ENCODE results near the gene B4GALT2.

Gene B4GALT2

GRCh38 chr1:44034976-44035716, 56.1 kb downstream of the B4GALT2 start:
- Histone ChIP-seq H4K8ac (ENCODE audit: low read length) (peak overlapping the region; percentile 8), H3K27me3 (ENCODE audit: control insufficient read depth in 1 of 2, insufficient read depth in 1 of 2, low read length in 2 of 2) (no peaks in the 10 kb centered on the region), H2BK12ac (ENCODE audit: low read length in 2 of 2) (peak overlapping the region; percentile 37 to 92), H3K14ac (ENCODE audit: low read length in 2 of 2) (peak overlapping the region in 1 of 2 experiments; percentile 62), H2AK5ac (ENCODE audit: low read length, severe bottlenecking) (no peak overlapping the region), H3K18ac (ENCODE audit: low read depth in 1 of 2, low read length in 2 of 2) (no peak overlapping the region), H3K4me3 (ENCODE audit: insufficient read depth in 1 of 2, low read depth in 1 of 2, low read length in 2 of 2) (no peak overlapping the region), H3K9me3 (ENCODE audit: control insufficient read depth, low read length) (no peaks in the 10 kb centered on the region), H3K36me3 (ENCODE audit: control insufficient read depth in 1 of 2, insufficient read depth in 2 of 2, low read depth in 1 of 2, low read length in 2 of 2) (no peaks in the 10 kb centered on the region), H2BK5ac (ENCODE audit: low read depth, low read length, poor library complexity, severe bottlenecking) (no peak overlapping the region), H3K4ac (ENCODE audit: low read depth in 1 of 2, low read length in 2 of 2) (peak overlapping the region in 1 of 2 experiments; percentile 3), H3K23ac (ENCODE audit: low read length in 2 of 2) (no peak overlapping the region), H2BK120ac (ENCODE audit: low read depth, low read length) (no peak overlapping the region), H2BK15ac (ENCODE audit: low read depth, poor library complexity, severe bottlenecking) (peak overlapping the region; percentile 6), H3K9ac (ENCODE audit: low read length) (no peak overlapping the region), H3K4me2 (ENCODE audit: low read length, poor library complexity, severe bottlenecking) (no peak overlapping the region), H3K27ac (ENCODE audit: low read length, poor library complexity, severe bottlenecking) (no peak overlapping the region), H4K91ac (ENCODE audit: low read length) (peak overlapping the region; percentile 4), H3K4me1 (ENCODE audit: control insufficient read depth, insufficient read depth, low read depth, low read length) (peaks cover 13% of the 10 kb centered on the region), H2AFZ (ENCODE audit: low read depth, low read length) (no peak overlapping the region), H3K79me1 (replicated peaks; ENCODE audit: low read length, poor library complexity, severe bottlenecking) (no peaks in the 10 kb centered on the region)
- DNase-seq, result no peak
- 88% methylated on average over 10 of the region's 11 CpGs for WGBS

- peak overlapping the region; percentile 38 to 92 for H2BK12ac ChIP-seq (ENCODE audit: low read length in 2 of 2)
- H3K36me3 ChIP-seq (ENCODE audit: control insufficient read depth in 1 of 2, insufficient read depth in 2 of 2, low read depth in 1 of 2, low read length in 2 of 2), result no peaks in the 10 kb centered on the region
- H3K9ac ChIP-seq (ENCODE audit: low read length), result peak overlapping the region; percentile 51
- no peak overlapping the region for H2BK5ac ChIP-seq (ENCODE audit: low read depth, low read length, poor library complexity, severe bottlenecking)
- H3K18ac ChIP-seq (ENCODE audit: low read depth in 1 of 2, low read length in 2 of 2), result peak overlapping the region in 1 of 2 experiments; percentile 24
- no peaks in the 10 kb centered on the region for H3K9me3 ChIP-seq (ENCODE audit: control insufficient read depth, low read length)
- peak overlapping the region; percentile 82 for H2BK15ac ChIP-seq (ENCODE audit: low read depth, poor library complexity, severe bottlenecking)
- H3K79me1 ChIP-seq (replicated peaks; ENCODE audit: low read length, poor library complexity, severe bottlenecking), result no peaks in the 10 kb centered on the region
- no peak overlapping the region for H3K27ac ChIP-seq (ENCODE audit: low read length, poor library complexity, severe bottlenecking)
- H3K4ac ChIP-seq (ENCODE audit: low read depth in 1 of 2, low read length in 2 of 2), result no peak overlapping the region
- H2AK5ac ChIP-seq (ENCODE audit: low read length, severe bottlenecking), result peak overlapping the region; percentile 55
- H3K4me3 ChIP-seq (ENCODE audit: insufficient read depth in 1 of 2, low read depth in 1 of 2, low read length in 2 of 2), result no peak overlapping the region
- no peak overlapping the region for H4K8ac ChIP-seq (ENCODE audit: low read length)
- peak overlapping the region in 1 of 2 experiments; percentile 26 for H3K23ac ChIP-seq (ENCODE audit: low read length in 2 of 2)
- H3K27me3 ChIP-seq (ENCODE audit: control insufficient read depth in 1 of 2, insufficient read depth in 1 of 2, low read length in 2 of 2), result no peaks in the 10 kb centered on the region
- no peak overlapping the region for H2AFZ ChIP-seq (ENCODE audit: low read depth, low read length)
- peak overlapping the region in 1 of 2 experiments; percentile 20 for H3K14ac ChIP-seq (ENCODE audit: low read length in 2 of 2)
- H4K91ac ChIP-seq (ENCODE audit: low read length), result no peak overlapping the region
- no peak overlapping the region for H2BK120ac ChIP-seq (ENCODE audit: low read depth, low read length)
- H3K4me1 ChIP-seq (ENCODE audit: control insufficient read depth, insufficient read depth, low read depth, low read length), result peaks cover 13% of the 10 kb centered on the region
- no peak overlapping the region for H3K4me2 ChIP-seq (ENCODE audit: low read length, poor library complexity, severe bottlenecking)
- WGBS, result 63% methylated on average over 7 of the region's 8 CpGs
- no peak for DNase-seq
Measured at GRCh38 chr1:44035726-44036408, 56.9 kb downstream of the B4GALT2 start.

GRCh38 chr1:44036409-44037139, 57.6 kb downstream of the B4GALT2 start:
- H3K4me3 ChIP-seq (ENCODE audit: insufficient read depth in 1 of 2, low read depth in 1 of 2, low read length in 2 of 2), result no peak overlapping the region
- no peaks in the 10 kb centered on the region for H3K36me3 ChIP-seq (ENCODE audit: control insufficient read depth in 1 of 2, insufficient read depth in 2 of 2, low read depth in 1 of 2, low read length in 2 of 2)
- H3K4me2 ChIP-seq (ENCODE audit: low read length, poor library complexity, severe bottlenecking), result no peak overlapping the region
- DNase-seq, result peak; percentile 71
- 50% methylated on average over 5 of the region's 6 CpGs for WGBS
- no peak overlapping the region for H4K8ac ChIP-seq (ENCODE audit: low read length)
- H2BK15ac ChIP-seq (ENCODE audit: low read depth, poor library complexity, severe bottlenecking), result no peak overlapping the region
- no peak overlapping the region for H2BK5ac ChIP-seq (ENCODE audit: low read depth, low read length, poor library complexity, severe bottlenecking)
- H2AFZ ChIP-seq (ENCODE audit: low read depth, low read length), result peak overlapping the region; percentile 19
- no peak overlapping the region for H2AK5ac ChIP-seq (ENCODE audit: low read length, severe bottlenecking)
- no peaks in the 10 kb centered on the region for H3K9me3 ChIP-seq (ENCODE audit: control insufficient read depth, low read length)
- no peak overlapping the region for H3K27ac ChIP-seq (ENCODE audit: low read length, poor library complexity, severe bottlenecking)
- H3K23ac ChIP-seq (ENCODE audit: low read length in 2 of 2), result no peak overlapping the region
- no peak overlapping the region for H3K14ac ChIP-seq (ENCODE audit: low read length in 2 of 2)
- H2BK120ac ChIP-seq (ENCODE audit: low read depth, low read length), result no peak overlapping the region
- peaks cover 10% of the 10 kb centered on the region for H3K4me1 ChIP-seq (ENCODE audit: control insufficient read depth, insufficient read depth, low read depth, low read length)
- no peak overlapping the region for H3K4ac ChIP-seq (ENCODE audit: low read depth in 1 of 2, low read length in 2 of 2)
- no peaks in the 10 kb centered on the region for H3K27me3 ChIP-seq (ENCODE audit: control insufficient read depth in 1 of 2, insufficient read depth in 1 of 2, low read length in 2 of 2)
- no peak overlapping the region for H2BK12ac ChIP-seq (ENCODE audit: low read length in 2 of 2)
- no peak overlapping the region for H3K18ac ChIP-seq (ENCODE audit: low read depth in 1 of 2, low read length in 2 of 2)
- no peak overlapping the region for H4K91ac ChIP-seq (ENCODE audit: low read length)
- peak overlapping the region; percentile 51 for H3K9ac ChIP-seq (ENCODE audit: low read length)
- H3K79me1 ChIP-seq (replicated peaks; ENCODE audit: low read length, poor library complexity, severe bottlenecking), result no peaks in the 10 kb centered on the region

GRCh38 chr1:44037154-44037553, 58.1 kb downstream of the B4GALT2 start:
- H3K36me3 ChIP-seq (ENCODE audit: control insufficient read depth in 1 of 2, insufficient read depth in 2 of 2, low read depth in 1 of 2, low read length in 2 of 2), result no peaks in the 10 kb centered on the region
- H3K27me3 ChIP-seq (ENCODE audit: control insufficient read depth in 1 of 2, insufficient read depth in 1 of 2, low read length in 2 of 2), result no peaks in the 10 kb centered on the region
- H4K91ac ChIP-seq (ENCODE audit: low read length), result no peak overlapping the region
- no peak overlapping the region for H4K8ac ChIP-seq (ENCODE audit: low read length)
- peak overlapping the region; percentile 19 for H2AFZ ChIP-seq (ENCODE audit: low read depth, low read length)
- peak overlapping the region in 1 of 2 experiments; percentile 74 for H3K18ac ChIP-seq (ENCODE audit: low read depth in 1 of 2, low read length in 2 of 2)
- no peak for DNase-seq
- no peaks in the 10 kb centered on the region for H3K79me1 ChIP-seq (replicated peaks; ENCODE audit: low read length, poor library complexity, severe bottlenecking)
- 61% methylated on average over 3 of the region's 5 CpGs for WGBS
- peak overlapping the region in 1 of 2 experiments; percentile 10 for H2BK12ac ChIP-seq (ENCODE audit: low read length in 2 of 2)
- no peaks in the 10 kb centered on the region for H3K9me3 ChIP-seq (ENCODE audit: control insufficient read depth, low read length)
- H3K4me1 ChIP-seq (ENCODE audit: control insufficient read depth, insufficient read depth, low read depth, low read length), result peaks cover 4% of the 10 kb centered on the region
- H2AK5ac ChIP-seq (ENCODE audit: low read length, severe bottlenecking), result no peak overlapping the region
- no peak overlapping the region for H2BK15ac ChIP-seq (ENCODE audit: low read depth, poor library complexity, severe bottlenecking)
- no peak overlapping the region for H3K4me3 ChIP-seq (ENCODE audit: insufficient read depth in 1 of 2, low read depth in 1 of 2, low read length in 2 of 2)
- no peak overlapping the region for H3K4ac ChIP-seq (ENCODE audit: low read depth in 1 of 2, low read length in 2 of 2)
- H2BK120ac ChIP-seq (ENCODE audit: low read depth, low read length), result no peak overlapping the region
- no peak overlapping the region for H3K4me2 ChIP-seq (ENCODE audit: low read length, poor library complexity, severe bottlenecking)
- H3K14ac ChIP-seq (ENCODE audit: low read length in 2 of 2), result peak overlapping the region in 1 of 2 experiments; percentile 82
- no peak overlapping the region for H3K27ac ChIP-seq (ENCODE audit: low read length, poor library complexity, severe bottlenecking)
- H2BK5ac ChIP-seq (ENCODE audit: low read depth, low read length, poor library complexity, severe bottlenecking), result no peak overlapping the region
- no peak overlapping the region for H3K23ac ChIP-seq (ENCODE audit: low read length in 2 of 2)
- H3K9ac ChIP-seq (ENCODE audit: low read length), result no peak overlapping the region

Measured in mesenchymal stem cell (in vitro differentiated cells and primary cell).